ENCODE data around the gene PPM1D.
"Not testable (repeated sequence)": the region's sequence is repeated elsewhere in the genome, so short reads cannot be mapped to it uniquely, and the experiment has no call there.

The PPM1D gene

DNA sequence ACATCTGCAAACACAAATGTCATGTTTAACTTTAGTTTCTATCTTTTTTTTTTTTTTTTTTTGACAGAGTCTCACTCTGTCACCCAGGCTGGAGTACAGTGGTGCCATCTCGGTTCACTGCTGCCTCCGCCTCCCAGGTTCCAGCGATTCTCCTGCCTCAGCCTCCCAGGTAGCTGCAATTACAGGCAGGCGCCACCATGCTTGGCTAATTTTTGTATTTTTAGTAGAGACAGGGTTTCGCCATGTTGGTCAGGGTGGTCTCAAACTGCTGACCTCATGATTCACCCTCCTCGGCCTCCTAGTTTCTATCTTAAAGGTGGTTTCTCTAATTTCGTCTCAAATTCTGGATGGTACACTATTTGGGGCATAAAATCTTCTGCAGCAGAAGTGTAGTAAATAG, 5.8 kb upstream of the PPM1D start:
- DNase-seq = not testable (repeated sequence)

DNA sequence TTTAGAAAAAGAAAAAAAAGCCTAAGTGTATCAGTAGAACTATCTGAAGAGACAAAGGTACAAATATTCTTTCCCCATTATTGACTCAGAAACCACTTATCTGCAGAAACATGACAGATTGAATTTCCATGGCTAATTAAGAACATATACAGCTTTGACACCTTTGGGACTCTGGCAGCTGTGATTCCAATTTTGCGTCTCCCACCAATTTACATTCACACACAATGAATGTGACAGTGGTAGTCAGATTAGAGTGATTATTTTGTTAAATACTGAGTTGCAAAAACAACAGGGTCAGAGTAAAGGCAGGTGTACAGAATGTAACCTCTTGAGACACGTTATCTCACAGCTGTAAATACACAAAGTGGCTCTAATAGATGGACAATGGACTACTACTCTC, 5.3 kb upstream of the PPM1D start:
- no peak for DNase-seq

DNA sequence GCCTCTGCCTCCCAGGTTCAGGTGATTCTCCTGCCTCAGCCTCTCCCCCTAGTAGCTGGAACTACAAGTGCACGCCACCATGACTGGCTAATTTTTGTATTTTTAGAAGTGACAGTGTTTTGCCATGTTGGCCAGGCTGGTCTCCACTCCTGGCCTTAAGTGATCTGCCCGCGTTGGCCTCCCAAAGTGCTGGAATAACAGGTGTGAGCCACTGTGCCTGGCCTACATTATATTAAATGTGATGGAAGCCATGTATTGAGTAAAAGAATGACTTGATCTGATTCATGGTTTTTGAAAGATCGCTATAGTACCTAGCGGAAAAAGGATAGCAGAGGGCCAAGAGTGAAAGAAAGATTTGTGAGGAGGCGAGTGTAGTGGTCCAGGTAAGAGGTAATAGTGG, 2.7 kb upstream of the PPM1D start:
- no peak for DNase-seq

DNA sequence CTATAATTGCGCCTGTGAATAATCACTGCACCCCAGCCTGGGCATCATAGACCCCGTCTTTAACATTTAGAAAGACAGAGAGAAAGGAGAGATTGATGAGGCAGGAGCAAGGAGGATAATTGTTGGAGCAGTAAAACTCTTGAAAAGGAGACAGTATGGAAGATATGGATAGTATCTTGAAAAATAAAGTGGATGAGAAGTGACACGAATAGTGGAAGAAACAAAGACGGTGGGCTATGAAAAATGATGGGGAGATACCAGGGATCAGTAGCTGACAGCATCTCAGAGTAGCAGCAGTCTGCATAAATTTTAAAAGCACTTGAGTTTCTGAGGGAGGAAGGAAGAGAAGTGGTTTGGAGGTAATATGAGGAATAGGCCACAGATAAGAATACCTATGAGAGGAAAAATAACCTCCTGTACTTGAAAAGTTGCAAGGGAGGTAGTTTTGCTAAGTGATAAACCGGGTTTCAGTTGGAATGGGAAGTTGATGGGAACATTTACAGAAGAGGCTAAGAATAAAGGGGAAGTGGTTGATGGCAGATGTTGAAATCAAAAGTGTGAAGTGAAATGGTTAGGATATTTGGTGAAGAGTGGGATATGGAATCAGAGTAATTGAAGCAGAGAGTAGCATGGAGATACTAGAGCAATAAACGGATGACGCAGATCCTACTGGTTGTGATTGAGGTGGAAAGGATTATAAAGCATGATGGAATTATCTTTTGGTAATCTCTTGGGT, 1.8 kb upstream of the PPM1D start:
- no peak for DNase-seq

DNA sequence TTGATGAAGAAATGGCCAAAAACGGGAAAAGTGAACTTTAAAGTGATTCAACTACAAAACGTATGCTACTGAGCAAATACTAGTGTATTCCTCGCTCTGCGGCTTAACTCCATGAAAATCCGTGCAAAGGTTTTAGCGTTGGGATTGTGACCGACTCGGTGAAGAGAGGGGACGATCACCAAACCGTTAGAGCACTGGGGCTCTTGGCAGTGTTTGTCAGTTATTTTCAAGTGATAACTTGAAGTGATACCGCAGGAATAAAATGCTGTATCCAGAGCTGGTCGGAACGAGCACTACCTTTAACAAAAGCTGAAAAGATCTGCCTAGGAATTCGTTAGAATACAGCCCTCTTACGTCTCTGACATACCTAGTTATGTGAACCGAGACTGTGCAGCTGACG, 773 bp upstream of the PPM1D start:
- DNase-seq = no peak

DNA sequence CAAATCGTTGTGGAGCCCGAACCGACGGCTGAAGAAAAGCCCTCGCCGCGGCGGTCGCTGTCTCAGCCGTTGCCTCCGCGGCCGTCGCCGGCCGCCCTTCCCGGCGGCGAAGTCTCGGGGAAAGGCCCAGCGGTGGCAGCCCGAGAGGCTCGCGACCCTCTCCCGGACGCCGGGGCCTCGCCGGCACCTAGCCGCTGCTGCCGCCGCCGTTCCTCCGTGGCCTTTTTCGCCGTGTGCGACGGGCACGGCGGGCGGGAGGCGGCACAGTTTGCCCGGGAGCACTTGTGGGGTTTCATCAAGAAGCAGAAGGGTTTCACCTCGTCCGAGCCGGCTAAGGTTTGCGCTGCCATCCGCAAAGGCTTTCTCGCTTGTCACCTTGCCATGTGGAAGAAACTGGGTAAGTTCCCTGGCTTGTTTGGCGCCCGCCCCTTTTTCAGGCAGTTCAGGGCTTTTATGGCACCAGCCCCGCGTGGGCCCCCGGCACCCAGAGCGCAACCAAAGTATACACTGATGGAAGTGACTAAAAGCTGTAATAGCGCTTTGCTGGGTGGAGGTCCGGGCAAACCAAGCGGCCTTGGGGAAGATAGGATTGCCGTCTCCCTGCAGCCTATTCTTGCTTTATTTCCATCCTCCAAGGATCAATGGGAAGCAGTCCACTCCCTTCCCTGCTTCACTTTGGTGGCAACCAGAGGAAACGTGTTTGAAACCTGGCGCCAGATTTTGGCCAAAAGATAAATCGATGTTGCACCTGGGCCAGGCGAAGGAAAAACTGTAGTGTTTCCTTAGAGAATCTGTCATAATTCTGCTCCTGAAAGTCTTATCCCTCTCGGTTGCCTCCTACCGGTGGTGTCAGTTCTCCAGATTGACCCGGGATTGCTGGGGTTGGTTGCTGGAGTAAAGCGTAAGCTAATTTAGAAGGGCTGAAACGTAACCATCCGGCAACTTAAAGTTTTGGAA, 775 bp downstream of the PPM1D start:
- peak; percentile 64 for DNase-seq

DNA sequence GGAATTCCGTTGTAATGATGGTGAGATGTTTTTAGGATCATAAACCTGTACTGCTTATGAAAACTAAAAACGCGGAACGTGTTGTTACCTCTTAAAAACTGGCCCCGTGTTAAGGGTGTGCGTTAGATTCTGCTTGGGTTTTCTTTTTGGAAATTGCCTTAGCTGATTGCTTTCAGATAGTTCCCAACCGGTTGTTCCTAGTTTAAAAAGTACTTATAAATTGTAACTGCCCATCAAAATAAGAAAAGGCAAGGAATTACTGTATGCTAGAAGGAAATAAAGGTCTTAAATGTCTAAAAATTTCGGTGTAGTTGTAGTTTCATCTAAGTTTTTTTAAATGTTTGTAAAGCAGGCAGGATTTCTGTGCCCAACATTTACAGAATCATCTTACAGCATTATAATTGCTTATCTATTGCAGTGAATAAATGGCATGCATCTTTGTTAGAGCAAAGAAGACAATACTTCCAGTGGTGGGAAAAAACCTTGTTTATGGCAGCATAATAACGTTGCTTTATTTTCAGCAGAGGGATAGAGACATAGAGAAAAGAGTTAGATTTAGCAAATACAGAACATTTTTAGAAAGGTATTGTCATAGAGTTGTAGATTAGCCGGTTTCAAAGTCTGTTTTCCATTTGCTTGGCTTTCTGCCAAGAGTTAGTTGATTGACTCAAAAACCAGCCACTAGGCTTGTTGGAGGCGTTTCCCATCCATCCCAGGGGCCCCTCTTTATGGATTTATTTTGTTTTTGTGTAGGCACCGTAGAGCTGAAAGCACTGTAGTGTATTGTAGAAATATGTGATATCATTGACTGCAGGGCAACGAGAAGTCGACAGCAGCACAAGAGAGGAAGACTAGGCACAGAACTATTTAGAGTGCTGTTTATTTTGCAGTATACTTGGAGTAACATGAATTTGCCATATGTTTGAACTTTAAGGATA, 1.7 kb downstream of the PPM1D start:
- DNase-seq = peak; percentile 8

DNA sequence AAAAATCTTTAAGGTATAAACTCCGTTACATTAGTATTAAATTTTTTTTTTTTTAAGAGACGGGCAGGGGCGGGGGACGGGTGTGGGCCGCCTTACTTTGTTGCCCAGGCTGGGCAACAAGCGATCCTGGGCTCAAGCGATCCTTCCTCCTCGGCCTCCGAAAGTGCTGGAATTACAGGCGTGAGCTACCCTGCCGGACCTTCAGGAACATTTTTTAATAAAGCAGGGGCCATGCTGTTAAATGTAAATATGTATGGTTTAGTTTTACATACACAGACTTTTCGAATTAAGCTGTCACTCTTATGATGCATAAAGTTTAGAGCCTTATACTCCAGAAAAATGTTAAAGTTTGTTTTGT, 2.4 kb downstream of the PPM1D start:
- DNase-seq = no peak

DNA sequence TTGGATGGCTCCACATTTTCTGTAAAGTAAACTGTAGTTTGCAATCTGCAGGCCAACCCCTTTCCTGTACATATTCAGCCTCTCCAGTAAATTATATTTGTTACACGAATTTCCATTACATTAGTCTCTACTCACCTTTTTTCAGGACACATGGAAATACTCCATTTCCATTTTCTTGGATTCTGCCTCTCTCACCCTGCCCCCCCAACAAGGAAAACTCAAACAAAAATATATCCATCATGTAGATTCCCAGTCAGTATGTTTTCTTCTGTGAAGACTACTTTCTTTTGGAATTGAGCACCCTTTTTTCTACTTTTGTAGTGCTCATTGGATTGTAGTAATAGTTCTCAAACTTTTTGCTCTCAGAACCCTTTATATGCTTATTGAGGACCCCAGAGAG, 2.9 kb downstream of the PPM1D start:
- no peak for DNase-seq

DNA sequence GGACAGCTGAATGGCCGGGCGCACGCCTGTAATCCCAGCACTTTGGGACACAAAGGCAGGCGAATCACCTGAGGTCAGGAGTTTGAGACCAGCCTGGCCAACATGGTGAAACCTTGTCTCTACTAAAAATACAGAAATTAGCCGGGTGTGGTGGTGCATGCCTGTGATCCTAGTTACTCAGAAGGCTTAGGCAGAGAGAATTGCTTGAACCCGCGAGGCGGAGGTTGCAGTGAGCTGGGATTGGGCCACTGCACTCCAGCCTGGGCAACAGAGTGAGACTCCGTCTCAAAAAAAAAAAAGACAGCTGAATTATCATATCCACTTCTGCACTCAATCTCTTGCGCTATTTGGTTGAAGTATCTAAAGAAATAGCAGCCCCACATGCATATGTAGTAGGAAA, 3.5 kb downstream of the PPM1D start:
- DNase-seq = not testable (repeated sequence)

DNA sequence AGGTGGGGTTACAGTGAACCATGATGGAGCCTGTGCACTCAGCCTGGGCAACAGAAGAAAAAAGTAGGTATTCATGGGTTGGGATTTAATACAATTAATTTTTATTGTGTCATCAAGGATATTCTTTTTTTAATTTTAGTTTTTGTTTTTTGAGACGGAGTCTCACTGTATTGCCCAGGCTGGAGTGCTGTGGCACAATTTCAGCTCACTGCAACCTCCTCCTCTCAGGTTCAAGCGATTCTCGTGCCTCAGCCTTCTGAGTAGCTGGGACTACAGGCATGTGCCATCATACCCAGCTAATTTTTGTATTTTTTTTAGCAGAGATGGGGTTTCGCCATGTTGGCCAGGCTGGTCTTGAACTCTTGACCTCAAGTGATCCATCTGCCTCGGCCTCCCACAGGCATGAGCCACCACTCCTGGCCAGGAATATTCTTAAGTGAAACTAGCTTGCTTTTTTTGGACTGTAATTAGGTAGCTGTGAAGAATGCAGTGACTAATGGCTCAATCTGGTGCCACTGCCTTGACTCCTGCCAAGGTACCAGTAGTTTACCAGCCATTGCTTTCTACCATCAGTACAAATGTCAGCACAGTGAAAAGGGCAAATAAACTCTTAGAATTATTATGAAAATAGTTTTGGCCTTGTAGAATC, 4.8 kb downstream of the PPM1D start:
- DNase-seq = no peak

DNA sequence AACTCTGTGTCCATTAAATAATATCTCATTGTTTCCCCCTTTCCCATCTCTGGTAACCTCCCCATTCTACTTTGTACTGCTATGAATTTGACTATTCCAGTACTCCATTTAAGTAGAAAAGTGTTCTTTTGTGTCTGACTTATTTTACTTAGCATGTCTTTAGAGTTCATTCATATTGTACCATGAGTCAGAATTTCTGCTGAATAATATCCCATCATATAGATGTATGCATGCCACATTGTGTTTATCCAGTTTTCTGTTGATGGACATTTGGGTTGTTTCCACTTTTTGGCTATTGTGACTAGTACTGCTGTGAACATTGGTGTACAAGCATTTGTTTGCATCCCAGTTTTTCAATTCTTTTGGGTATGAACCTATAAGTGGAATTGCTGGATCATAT, 6.0 kb downstream of the PPM1D start:
- DNase-seq = no peak

DNA sequence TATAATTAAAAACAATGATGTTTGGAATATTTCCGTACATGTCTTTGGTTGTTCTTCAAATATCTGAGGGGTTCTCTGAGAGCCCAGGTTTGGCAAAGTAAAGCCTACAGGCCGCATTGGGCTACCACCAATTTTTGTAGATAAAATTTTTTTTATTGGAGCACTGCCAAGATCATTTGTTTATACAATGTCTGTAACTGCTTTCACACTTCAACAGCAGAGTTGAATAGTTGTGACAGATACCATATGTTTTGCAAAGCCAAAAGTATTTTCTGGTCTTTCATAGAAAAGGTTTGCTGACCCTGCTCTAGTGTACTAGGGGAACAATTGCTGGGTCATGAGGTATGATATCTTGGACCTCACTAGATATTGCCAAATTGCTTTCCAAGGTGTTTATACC, 10.5 kb downstream of the PPM1D start:
- DNase-seq = no peak

DNA sequence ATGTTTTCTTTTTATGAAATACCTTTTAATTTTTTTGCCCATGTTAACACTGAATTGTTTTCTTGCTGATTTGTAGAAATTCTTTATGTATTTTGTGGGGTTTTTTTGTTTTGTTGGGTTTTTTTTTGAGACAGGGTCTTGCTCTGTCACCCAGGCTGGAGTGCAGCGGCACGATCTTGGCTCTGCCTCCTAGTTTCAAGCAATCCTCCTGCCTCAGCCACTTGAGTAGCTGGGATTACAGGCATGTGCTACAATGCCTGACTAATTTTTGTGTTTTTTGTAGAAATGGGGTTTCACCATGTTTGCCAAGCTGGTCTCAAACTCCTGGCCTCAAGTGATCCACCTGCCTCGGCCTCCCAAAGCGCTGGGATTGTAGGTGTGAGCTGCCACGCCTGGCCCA, 11.3 kb downstream of the PPM1D start:
- DNase-seq = not testable (repeated sequence)

DNA sequence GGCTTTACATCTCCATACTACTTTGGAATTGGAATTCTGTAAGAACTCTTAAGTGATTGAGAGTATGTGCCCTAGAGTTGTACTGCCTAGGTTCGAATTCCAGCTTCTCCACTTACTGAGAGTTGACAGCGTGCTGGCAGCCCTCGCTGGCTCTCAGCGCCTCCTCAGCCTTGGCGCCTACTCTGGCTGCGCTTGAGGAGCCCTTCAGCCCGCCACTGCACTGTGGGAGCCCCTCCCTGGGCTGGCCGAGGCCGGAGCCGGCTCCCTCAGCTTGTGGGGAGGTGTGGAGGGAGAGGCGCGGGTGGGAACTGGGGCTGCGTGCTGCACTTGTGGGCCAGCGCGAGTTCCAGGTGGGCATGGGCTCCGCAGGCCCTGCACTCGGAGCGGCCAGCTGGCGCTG, 13.3 kb downstream of the PPM1D start:
- DNase-seq = no peak

DNA sequence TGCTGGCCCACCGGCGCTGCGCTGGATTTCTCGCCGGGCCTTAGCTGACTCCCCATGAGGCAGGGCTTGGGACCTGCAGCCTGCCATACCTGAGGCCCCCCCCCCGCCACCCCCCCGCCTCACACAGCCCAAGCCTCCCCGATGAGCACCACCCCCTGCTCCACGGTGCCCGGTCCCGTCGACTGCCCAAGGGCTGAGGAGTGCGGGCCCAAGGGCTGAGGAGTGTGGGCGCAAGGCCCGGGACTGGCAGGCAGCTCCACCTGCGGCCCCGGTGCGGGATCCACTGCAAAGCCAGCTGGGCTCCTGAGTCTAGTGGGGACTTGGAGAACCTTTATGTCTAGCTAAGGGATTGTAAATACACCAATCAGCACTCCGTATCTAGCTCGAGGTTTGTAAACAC, 13.8 kb downstream of the PPM1D start:
- not testable (repeated sequence) for DNase-seq

DNA sequence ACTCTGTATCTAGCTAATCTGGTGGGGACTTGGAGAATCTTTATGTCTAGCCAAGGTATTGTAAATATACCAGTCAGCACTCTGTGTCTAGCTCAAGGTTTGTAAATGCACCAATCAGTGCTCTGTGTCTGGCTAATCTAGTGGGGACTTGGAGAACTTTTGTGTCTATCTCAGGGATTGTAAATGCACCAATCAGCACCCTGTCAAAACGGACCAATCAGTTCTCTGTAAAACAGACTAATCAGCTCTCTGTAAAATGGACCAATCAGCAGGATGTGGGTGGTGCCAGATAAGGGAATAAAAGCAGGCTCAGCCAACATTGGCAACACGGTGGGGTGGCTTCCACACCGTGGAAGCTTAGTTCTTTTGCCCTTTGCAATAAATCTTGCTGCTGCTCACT, 14.3 kb downstream of the PPM1D start:
- not testable (repeated sequence) for DNase-seq

DNA sequence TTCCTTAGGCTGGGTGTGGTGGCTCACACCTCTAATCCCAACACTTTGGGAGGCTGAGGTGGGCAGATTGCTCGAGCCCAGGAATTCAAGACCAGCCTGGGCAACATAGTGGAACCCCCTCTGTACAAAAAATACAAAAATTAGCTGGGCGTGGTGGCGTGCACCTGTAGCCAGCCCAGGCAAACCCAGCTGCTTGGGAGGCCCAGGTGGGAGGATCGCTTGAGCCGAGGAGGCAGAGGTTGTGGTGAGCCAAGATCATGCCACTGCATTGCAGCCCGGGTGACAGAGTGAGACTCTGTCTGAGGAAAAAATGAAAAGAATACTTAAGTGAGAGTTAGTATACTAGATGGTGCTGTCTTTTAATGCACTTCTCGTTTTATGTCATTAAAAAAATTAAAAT, 15.1 kb downstream of the PPM1D start:
- no peak for DNase-seq

DNA sequence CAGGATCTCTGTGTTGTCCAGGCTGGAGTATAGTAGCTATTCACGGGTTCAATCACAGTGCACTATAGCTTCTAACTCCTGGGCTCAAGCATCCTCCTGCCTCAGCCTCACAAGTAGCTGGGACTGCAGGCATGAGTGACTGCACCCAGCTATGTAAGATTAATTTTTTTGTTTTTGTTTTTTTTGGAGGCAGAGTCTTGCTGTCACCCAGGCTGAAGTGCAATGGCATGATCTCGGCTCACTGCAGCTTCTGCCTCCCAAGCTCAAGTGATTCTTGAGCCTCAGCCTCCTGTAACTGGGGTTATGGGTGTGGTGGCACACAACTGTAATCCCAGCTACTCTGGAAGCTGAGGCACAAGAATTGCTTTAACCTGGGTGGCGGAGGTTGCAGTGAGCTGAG, 15.8 kb downstream of the PPM1D start:
- DNase-seq = no peak

DNA sequence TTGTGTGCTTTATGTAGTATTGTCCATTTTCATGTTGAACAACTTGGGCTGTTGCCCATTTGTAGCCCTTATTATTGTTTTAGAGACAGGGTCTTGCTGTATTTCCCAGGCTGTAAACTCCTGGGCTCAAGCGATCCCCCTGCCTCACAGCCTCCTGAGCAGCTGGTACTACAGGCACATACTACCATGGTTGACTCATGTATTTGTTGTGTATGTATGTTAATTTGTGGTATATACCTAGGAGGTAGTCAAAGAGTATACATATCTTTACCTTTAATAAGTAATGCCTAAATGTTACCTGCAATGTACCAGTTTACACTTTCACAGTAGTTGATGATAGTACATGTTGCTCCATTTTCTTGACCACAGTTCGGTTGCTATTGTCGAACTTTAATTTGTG, 18.1 kb downstream of the PPM1D start:
- DNase-seq = no peak

DNA sequence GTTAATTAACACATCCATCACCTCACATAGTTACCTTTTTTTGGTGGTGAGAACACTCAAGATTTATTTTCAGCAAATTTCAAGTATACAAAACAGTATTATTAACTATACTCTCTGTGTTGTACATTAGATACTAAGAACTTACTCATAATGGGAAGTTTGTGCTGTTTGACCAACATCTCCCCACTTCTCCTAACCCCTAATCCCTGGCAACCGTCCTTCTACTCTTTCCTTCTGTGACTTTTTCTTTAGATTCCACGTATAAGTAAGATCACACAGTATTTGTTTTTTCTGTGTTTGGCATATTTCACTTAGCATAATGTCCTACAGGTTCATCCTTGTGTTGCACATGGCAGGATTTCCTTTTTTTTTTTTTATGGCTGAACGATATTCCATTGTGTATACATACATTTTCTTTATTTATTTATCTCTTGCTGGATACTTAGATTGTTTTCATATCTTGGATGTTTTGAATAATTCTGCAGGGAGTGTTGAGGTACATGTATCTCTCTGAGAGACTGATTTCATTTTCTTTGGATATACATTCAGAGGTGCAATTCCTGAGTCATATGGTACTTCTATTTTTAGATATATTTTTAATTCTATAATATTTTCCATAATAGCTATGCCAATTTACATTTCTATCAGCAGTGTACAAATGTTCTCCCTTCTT, 19.0 kb downstream of the PPM1D start:
- no peak for DNase-seq

DNA sequence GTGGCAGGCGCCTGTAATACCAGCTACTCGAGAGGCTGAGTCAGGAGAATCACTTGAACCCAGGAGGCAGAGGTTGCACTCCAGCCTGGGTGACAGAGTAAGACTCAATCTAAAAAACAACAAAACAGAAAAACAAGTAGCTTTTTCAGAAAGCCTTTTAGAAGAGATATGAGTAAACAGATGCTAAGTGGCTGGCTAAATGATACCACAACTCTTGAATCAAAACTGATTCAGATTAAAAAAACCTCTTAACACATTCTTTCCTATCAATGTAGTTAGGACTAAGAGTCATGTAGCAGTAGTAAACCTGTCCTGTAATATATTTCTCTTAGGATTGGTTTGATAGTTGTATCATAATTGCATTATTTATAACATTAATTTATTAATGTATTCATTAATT, 23.0 kb downstream of the PPM1D start:
- no peak for DNase-seq

Data from stimulated activated CD4-positive, alpha-beta T cell treated with anti-CD3 and anti-CD28 coated beads, Interleukin-4, amount 100 ng/mL, for 1 hour (primary cell).